ENCODE measurements around the gene NKAIN1. TPM values are rescaled to one million over a fixed set of nuclear protein-coding genes. Genes with fewer than 3 reads are reported as not detected.
"Not testable (repeated sequence)": the region's sequence is repeated elsewhere in the genome, so short reads cannot be mapped to it uniquely, and the experiment has no call there.

NKAIN1 gene
- total RNA-seq, 2 donors from 2014 or later = not detected

DNA sequence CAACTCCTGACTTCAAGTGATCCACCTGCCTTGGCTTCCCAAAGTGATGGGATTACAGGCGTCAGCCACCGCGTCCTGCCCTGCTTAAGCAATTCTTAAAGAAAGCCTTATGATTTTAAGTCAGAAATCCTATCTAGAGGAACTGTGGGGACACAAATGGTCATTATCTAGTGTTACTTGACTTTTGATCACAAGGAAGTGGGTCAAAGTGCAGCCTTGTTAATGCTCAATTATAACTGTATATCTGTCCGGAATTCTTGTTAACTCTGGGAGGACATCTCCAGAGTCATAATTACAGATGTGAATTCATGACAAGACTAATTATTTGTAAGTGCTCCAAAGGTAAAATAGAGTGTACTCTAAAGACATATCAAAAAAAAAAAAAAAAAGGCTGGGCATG is 97.3 kb downstream of the NKAIN1 start:
- TF ChIP-seq POLR2A (IDR thresholded peaks at IDR 0.05) (no peak), CTCF (IDR thresholded peaks at IDR 0.05) (no peak)
- Histone ChIP-seq H3K4me3 (no peak overlapping the region), H3K4me1 (no peaks in the 10 kb centered on the region), H3K36me3 (replicated peaks in 1 of 2; ENCODE audit: insufficient read depth in 1 of 2, low read depth in 2 of 2) (no peaks in the 10 kb centered on the region), H3K27me3 (no peaks in the 10 kb centered on the region), H3K9me3 (no peaks in the 10 kb centered on the region), H3K27ac (no peak overlapping the region)
- DNase-seq (no peak), ATAC-seq (no peak)
- 96 to 98% methylated on average over 4 of the region's 4 CpGs for WGBS, 2 donors
- intact Hi-C loops (cut with DNase I) = no loop called here

- no peaks in the 10 kb centered on the region for H3K9me3 ChIP-seq
- ATAC-seq (no peak), DNase-seq (no peak)
- H3K36me3 ChIP-seq (replicated peaks in 1 of 2; ENCODE audit: insufficient read depth in 1 of 2, low read depth in 2 of 2) = no peaks in the 10 kb centered on the region
- H3K27ac ChIP-seq = no peak overlapping the region
- no peaks in the 10 kb centered on the region for H3K27me3 ChIP-seq
- no peak for TF ChIP-seq CTCF (IDR thresholded peaks at IDR 0.05)
- no peak for TF ChIP-seq POLR2A (IDR thresholded peaks at IDR 0.05)
- 84 to 93% methylated on average over 6 to 7 of the region's 7 CpGs for WGBS, 2 donors
- no peak overlapping the region for H3K4me3 ChIP-seq
- no peaks in the 10 kb centered on the region for H3K4me1 ChIP-seq
- intact Hi-C loops (cut with DNase I) = no loop called here
Observed at GRCh38 chr1:31140299-31140698, 99.4 kb downstream of the NKAIN1 start.

DNA sequence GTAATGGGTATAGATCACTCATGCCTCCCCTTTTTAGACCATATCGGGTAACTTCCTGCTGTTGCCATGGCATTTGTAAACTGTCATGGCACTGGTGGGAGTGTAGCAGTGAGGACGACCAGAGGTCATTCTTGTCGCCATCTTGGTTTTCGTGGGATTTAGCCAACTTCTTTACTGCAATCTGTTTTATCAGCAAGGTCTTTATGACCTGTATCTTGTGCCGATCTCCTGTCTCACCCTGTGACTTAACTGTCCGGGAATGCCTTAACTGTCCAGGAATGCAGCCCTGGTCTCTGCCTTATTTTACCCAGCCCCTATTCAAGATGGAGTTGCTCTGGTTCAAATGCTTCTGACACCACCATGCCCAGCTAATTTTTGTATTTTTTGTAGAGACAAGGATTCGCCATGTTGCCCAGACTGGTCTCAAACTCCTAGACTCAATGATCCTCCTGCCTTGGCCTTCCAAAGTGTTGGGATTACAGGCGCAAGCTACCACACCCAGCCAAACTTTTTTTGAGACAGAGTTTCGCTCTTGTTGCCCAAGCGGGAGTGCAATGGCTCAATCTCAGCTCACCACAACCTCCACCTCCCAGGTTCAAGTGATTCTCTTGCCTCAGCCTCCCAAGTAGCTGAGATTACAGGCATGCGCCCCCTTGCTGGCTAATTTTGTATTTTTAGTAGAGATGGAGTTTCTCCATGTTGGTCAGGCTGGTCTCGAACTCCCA is 100.7 kb downstream of the NKAIN1 start:
- H3K4me3 ChIP-seq; H3K36me3 ChIP-seq (replicated peaks in 1 of 2; ENCODE audit: insufficient read depth in 1 of 2, low read depth in 2 of 2); H3K9me3 ChIP-seq; H3K27me3 ChIP-seq; ATAC-seq; H3K27ac ChIP-seq; intact Hi-C loops (cut with DNase I); H3K4me1 ChIP-seq; DNase-seq: not testable (repeated sequence)
- 88 to 94% methylated on average over 11 to 12 of the region's 12 CpGs for WGBS, 2 donors

- DNase-seq; H3K4me3 ChIP-seq; ATAC-seq; H3K36me3 ChIP-seq (replicated peaks in 1 of 2; ENCODE audit: insufficient read depth in 1 of 2, low read depth in 2 of 2); H3K27me3 ChIP-seq; H3K9me3 ChIP-seq; H3K4me1 ChIP-seq; intact Hi-C loops (cut with DNase I); H3K27ac ChIP-seq: not testable (repeated sequence)
- whole genome bisulfite sequencing, 2 donors = 88 to 94% methylated on average over 3 of the region's 3 CpGs
Observed at GRCh38 chr1:31137873-31138272, 101.8 kb downstream of the NKAIN1 start.

GRCh38 chr1:31135973-31136600 is 103.6 kb downstream of the NKAIN1 start:
- Histone ChIP-seq H3K36me3 (replicated peaks in 1 of 2; ENCODE audit: insufficient read depth in 1 of 2, low read depth in 2 of 2) (no peaks in the 10 kb centered on the region), H3K9me3 (no peaks in the 10 kb centered on the region), H3K27ac (no peak overlapping the region), H3K4me3 (no peak overlapping the region), H3K27me3 (no peaks in the 10 kb centered on the region), H3K4me1 (no peaks in the 10 kb centered on the region)
- 80 to 82% methylated on average over 1 to 2 of the region's 2 CpGs for WGBS, 2 donors
- TF ChIP-seq CTCF (IDR thresholded peaks at IDR 0.05) (no peak), POLR2A (IDR thresholded peaks at IDR 0.05) (no peak)
- intact Hi-C loops (cut with DNase I) = no loop called here
- DNase-seq (no peak), ATAC-seq (no peak)

DNA sequence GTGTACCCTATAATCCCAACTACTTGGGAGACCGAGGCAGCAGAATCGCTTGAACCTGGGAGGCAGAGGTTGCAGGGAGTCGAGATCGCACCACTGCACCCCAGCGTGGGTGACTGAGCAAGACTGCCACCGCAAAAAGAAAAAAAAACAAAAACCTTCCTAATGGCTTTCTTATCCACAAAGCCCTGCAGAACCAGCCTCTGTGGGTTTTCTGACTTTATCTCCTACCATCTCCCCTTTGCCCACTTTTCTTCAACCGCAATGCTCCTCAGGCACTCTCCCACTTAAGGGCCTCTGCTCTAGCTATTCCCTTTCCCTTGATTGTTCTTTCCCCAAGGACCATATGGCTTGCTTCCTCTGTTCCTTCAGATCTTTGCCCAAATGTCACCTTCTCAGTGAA is 106.3 kb downstream of the NKAIN1 start:
- no peak for ATAC-seq
- Histone ChIP-seq H3K27me3 (no peaks in the 10 kb centered on the region), H3K27ac (no peak overlapping the region), H3K4me1 (no peaks in the 10 kb centered on the region), H3K36me3 (replicated peaks in 1 of 2; ENCODE audit: insufficient read depth in 1 of 2, low read depth in 2 of 2) (no peaks in the 10 kb centered on the region), H3K9me3 (no peaks in the 10 kb centered on the region), H3K4me3 (no peak overlapping the region)
- no peak for TF ChIP-seq CTCF (IDR thresholded peaks at IDR 0.05)
- TF ChIP-seq POLR2A (IDR thresholded peaks at IDR 0.05) = no peak
- WGBS, 2 donors = 82 to 90% methylated on average over 7 of the region's 7 CpGs
- intact Hi-C loops (cut with DNase I) = no loop called here
- DNase-seq = no peak

All from body of pancreas (tissue), 4 donors.